H1 (cell line): ENCODE results near the gene STXBP6. TPM values are rescaled to one million over a fixed set of nuclear protein-coding genes. Genes with fewer than 3 reads are reported as not detected.

ENCODE experiments used
- CTCF ChIA-PET: fragments of 300-600 bp; sonication (Branson Sonifier 250); formaldehyde crosslinking; loops from one replicate; lab custom pipeline; 2021; ENCODE audit not compliant: partially characterized antibody; lab: Charles Lee
- POLR2A ChIA-PET: fragments of 300-600 bp; sonication (Branson Sonifier 250); formaldehyde crosslinking; loops from one replicate; lab custom pipeline; 2021; ENCODE audit warnings: inconsistent platforms; ENCODE audit not compliant: partially characterized antibody; lab: Charles Lee
- DNase-seq, 2 experiments: peaks; one replicate each; pipeline versions ENCODE4 v3.0.0 to v3.0.0-alpha.2; 2010 to 2022; ENCODE audit warnings: low spot score in 2 of 2, low read depth in 1 of 2, mixed read lengths in 1 of 2
- FAIRE-seq: peaks from 2 replicates; lab custom pipeline; 2011; peaks lifted over from hg19 to GRCh38; lab: Jason Lieb, UNC
- H2AFZ ChIP-seq: 2 replicates; pipeline ENCODE4 v1.8.1; 2012; ENCODE audit warnings: low read length, inconsistent platforms
- H2AK5ac ChIP-seq: 2 replicates; pipeline ENCODE4 v1.6.1; 2013; ENCODE audit warnings: low read depth, low read length
- H2BK120ac ChIP-seq: replicated peaks from 2 replicates; pipeline ENCODE3; 2013; ENCODE audit warnings: low read depth, low read length, inconsistent platforms
- H2BK12ac ChIP-seq: 2 replicates; pipeline ENCODE4 v1.6.1; 2013; ENCODE audit warnings: low read depth, low read length
- H2BK15ac ChIP-seq: 2 replicates; pipeline ENCODE4 v1.6.1; 2013; ENCODE audit warnings: low read length
- H2BK20ac ChIP-seq: 2 replicates; pipeline ENCODE4 v1.6.1; 2013; ENCODE audit warnings: low read length
- H2BK5ac ChIP-seq: 2 replicates; pipeline ENCODE4 v1.6.1; 2013; ENCODE audit warnings: low read depth, low read length
- H3K14ac ChIP-seq: 2 replicates; pipeline ENCODE4 v1.6.1; 2013; ENCODE audit warnings: inconsistent platforms; ENCODE audit not compliant: insufficient read length
- H3K18ac ChIP-seq: 2 replicates; pipeline ENCODE4 v1.6.1; 2013; ENCODE audit warnings: low read length; ENCODE audit errors: extremely low read depth
- H3K23ac ChIP-seq: 2 replicates; pipeline ENCODE4 v1.6.1; 2013; ENCODE audit warnings: inconsistent platforms; ENCODE audit not compliant: insufficient read length
- H3K23me2 ChIP-seq: 2 replicates; pipeline ENCODE4 v1.6.1; 2013; ENCODE audit warnings: low read depth, low read length
- H3K27ac ChIP-seq: 2 replicates; pipeline ENCODE4 v1.6.1; 2011; ENCODE audit warnings: low read depth, low read length, inconsistent platforms
- H3K27me3 ChIP-seq, 4 experiments: replicated peaks in 1 of 4; 1 replicate in 1 of 4; 2 replicates in 3 of 4; pipeline versions ENCODE4 v1.6.1 to v1.8.1; 2011 to 2013; ENCODE audit warnings: low read length in 3 of 4, mild to moderate bottlenecking in 3 of 4, inconsistent platforms in 2 of 4, mixed read lengths in 2 of 4, moderate library complexity in 1 of 4; ENCODE audit not compliant: control insufficient read depth in 3 of 4, insufficient read depth in 3 of 4; ENCODE audit errors: extremely low read depth in 1 of 4
- H3K36me3 ChIP-seq, 4 experiments: 2 replicates each; pipeline versions ENCODE4 v1.6.1 to v1.8.1; 2011 to 2013; ENCODE audit warnings: mild to moderate bottlenecking in 4 of 4, low read length in 3 of 4, moderate library complexity in 2 of 4, control low read depth in 1 of 4, inconsistent platforms in 1 of 4; ENCODE audit not compliant: insufficient read depth in 4 of 4, control insufficient read depth in 2 of 4
- H3K4ac ChIP-seq: replicated peaks from 2 replicates; pipeline ENCODE3; 2013; ENCODE audit warnings: low read length, low read depth, mixed read lengths, inconsistent platforms; ENCODE audit not compliant: insufficient read length
- H3K4me1 ChIP-seq, 4 experiments: replicated peaks in 1 of 4; 1 replicate in 1 of 4; 2 replicates in 3 of 4; pipeline versions ENCODE4 v1.6.1 to v1.8.1; 2011 to 2013; ENCODE audit warnings: low read length in 3 of 4, inconsistent platforms in 2 of 4, mixed read lengths in 1 of 4; ENCODE audit not compliant: insufficient read depth in 4 of 4, control insufficient read depth in 3 of 4
- H3K4me2 ChIP-seq, 2 experiments: 2 replicates each; pipeline versions ENCODE4 v1.6.1 to v1.8.1; 2011 to 2013; ENCODE audit warnings: low read depth in 2 of 2, low read length in 2 of 2, control low read depth in 1 of 2, inconsistent platforms in 1 of 2, mild to moderate bottlenecking in 1 of 2; ENCODE audit not compliant: insufficient read depth in 1 of 2
- H3K4me3 ChIP-seq, 4 experiments: fragments of 200-600, 300-600 bp in 1 of 4; sonication (generic), shearing (Covaris generic), sonication (Bioruptor Twin) in 1 of 4; 2 replicates each; pipeline versions ENCODE4 v1.5.1 to v1.8.1; 2011 to 2016; ENCODE audit warnings: low read length in 4 of 4, low read depth in 3 of 4, control low read depth in 2 of 4, inconsistent platforms in 2 of 4, mild to moderate bottlenecking in 2 of 4, mixed read lengths in 1 of 4, moderate library complexity in 1 of 4; ENCODE audit not compliant: insufficient read depth in 2 of 4; ENCODE audit errors: extremely low read depth in 1 of 4
- H3K56ac ChIP-seq: replicated peaks from 2 replicates; pipeline ENCODE3; 2013; ENCODE audit warnings: low read depth, mild to moderate bottlenecking, mixed read lengths, low read length, inconsistent platforms; ENCODE audit not compliant: insufficient read length
- H3K79me1 ChIP-seq: 2 replicates; pipeline ENCODE4 v1.6.1; 2013; ENCODE audit warnings: low read depth, low read length, control low read depth
- H3K79me2 ChIP-seq, 2 experiments: 2 replicates each; pipeline versions ENCODE4 v1.6.1 to v1.8.1; 2012 to 2013; ENCODE audit warnings: low read length in 2 of 2, mild to moderate bottlenecking in 2 of 2, inconsistent platforms in 1 of 2; ENCODE audit not compliant: insufficient read depth in 2 of 2, control insufficient read depth in 1 of 2
- H3K9ac ChIP-seq, 4 experiments: replicated peaks in 1 of 4; 1 replicate in 1 of 4; 2 replicates in 3 of 4; pipeline versions ENCODE4 v1.6.1 to v1.8.1; 2011 to 2013; ENCODE audit warnings: low read depth in 3 of 4, low read length in 3 of 4, control low read depth in 2 of 4, mild to moderate bottlenecking in 2 of 4, moderate library complexity in 2 of 4, inconsistent platforms in 1 of 4; ENCODE audit errors: extremely low read depth in 1 of 4
- H3K9me3 ChIP-seq, 2 experiments: 2 replicates each; pipeline versions ENCODE4 v1.6.1 to v1.8.1; 2012 to 2013; ENCODE audit warnings: mild to moderate bottlenecking in 2 of 2, moderate library complexity in 2 of 2, control low read depth in 1 of 2, inconsistent platforms in 1 of 2, low read depth in 1 of 2, low read length in 1 of 2, mixed read lengths in 1 of 2; ENCODE audit not compliant: insufficient read depth in 2 of 2
- H4K20me1 ChIP-seq, 2 experiments: replicated peaks in 1 of 2; 2 replicates each; pipeline versions ENCODE3 to v1.8.1; 2011 to 2013; ENCODE audit warnings: inconsistent platforms in 2 of 2, low read length in 2 of 2, mild to moderate bottlenecking in 1 of 2; ENCODE audit not compliant: insufficient read depth in 2 of 2, control insufficient read depth in 1 of 2
- H4K5ac ChIP-seq: 2 replicates; pipeline ENCODE4 v1.6.1; 2013; ENCODE audit warnings: low read length, low read depth, mixed read lengths, inconsistent platforms; ENCODE audit not compliant: insufficient read length
- H4K8ac ChIP-seq: 2 replicates; pipeline ENCODE4 v1.8.0; 2013; ENCODE audit warnings: mild to moderate bottlenecking, moderate library complexity, low read length, inconsistent platforms; ENCODE audit not compliant: insufficient read depth; ENCODE audit errors: extremely low read depth
- H4K91ac ChIP-seq: replicated peaks from 2 replicates; pipeline ENCODE3; 2013; ENCODE audit warnings: low read length, mixed read lengths, inconsistent platforms; ENCODE audit not compliant: insufficient read length
- BACH1 ChIP-seq: IDR thresholded peaks from 2 replicates; pipeline ENCODE4 v1.6.1; 2012; ENCODE audit warnings: low read length, improper control_type of control experiment
- BCL11A ChIP-seq, 2 experiments: IDR thresholded peaks; one replicate each; pipeline ENCODE4 v1.6.1; 2011; ENCODE audit warnings: low read depth in 2 of 2, low read length in 2 of 2, mild to moderate bottlenecking in 2 of 2
- CBX8 ChIP-seq: fragments of 300-800, 300-1000 bp; sonication (generic); IDR thresholded peaks from 2 replicates; pipeline ENCODE4 v1.7.1; 2016; ENCODE audit warnings: low read depth, low read length, borderline replicate concordance
- CHD2 ChIP-seq: IDR thresholded peaks from 2 replicates; pipeline ENCODE4 v1.6.1; 2012; ENCODE audit warnings: low read length, improper control_type of control experiment
- EP300 ChIP-seq, 2 experiments: IDR thresholded peaks; 1 replicate in 1 of 2; 2 replicates in 1 of 2; pipeline ENCODE4 v1.6.1; 2011 to 2012; ENCODE audit warnings: low read depth in 2 of 2, low read length in 2 of 2, mild to moderate bottlenecking in 2 of 2, borderline replicate concordance in 1 of 2, inconsistent platforms in 1 of 2, moderate library complexity in 1 of 2
- FOSL1 ChIP-seq: IDR thresholded peaks from 2 replicates; pipeline ENCODE4 v1.6.1; 2011; ENCODE audit warnings: mild to moderate bottlenecking, low read depth, low read length, moderate library complexity; ENCODE audit not compliant: insufficient read depth
- HDAC2 ChIP-seq, 2 experiments: fragments of 300-600 bp in 1 of 2; sonication (generic) in 1 of 2; IDR thresholded peaks; 2 replicates each; pipeline ENCODE4 v1.6.1; 2011 to 2012; ENCODE audit warnings: low read depth in 2 of 2, low read length in 2 of 2, mild to moderate bottlenecking in 2 of 2, moderate library complexity in 2 of 2, borderline replicate concordance in 1 of 2, inconsistent platforms in 1 of 2
- JUN ChIP-seq: IDR thresholded peaks from 2 replicates; pipeline ENCODE4 v1.6.1; 2011; ENCODE audit warnings: low read depth, mild to moderate bottlenecking, improper control_type of control experiment, low read length
- POLR2AphosphoS5 ChIP-seq: IDR thresholded peaks from 2 replicates; pipeline ENCODE4 v1.6.1; 2011; ENCODE audit warnings: low read depth, low read length
- POU5F1 ChIP-seq: IDR thresholded peaks from 2 replicates; pipeline ENCODE4 v1.6.1; 2011; ENCODE audit warnings: low read depth, mild to moderate bottlenecking, low read length, moderate library complexity
- SP1 ChIP-seq: IDR thresholded peaks from 2 replicates; pipeline ENCODE4 v1.6.1; 2011; ENCODE audit warnings: low read depth, low read length
- SP2 ChIP-seq: IDR thresholded peaks from 2 replicates; pipeline ENCODE4 v1.6.1; 2012; ENCODE audit warnings: mild to moderate bottlenecking, low read length, inconsistent platforms
- TEAD4 ChIP-seq: IDR thresholded peaks from 2 replicates; pipeline ENCODE4 v1.6.1; 2012; ENCODE audit warnings: low read depth, low read length, inconsistent platforms, mixed read lengths
- ZNF274 ChIP-seq: IDR thresholded peaks from 2 replicates; pipeline ENCODE4 v1.7.0; 2012; ENCODE audit warnings: low read length, borderline replicate concordance; ENCODE audit errors: extremely low read depth
- WGBS, 2 experiments: shearing (Covaris generic) in 1 of 2; methylation state at CpG; one replicate each; pipeline versions ENCODE4 v1.1.6 to v1.1.7; 2013 to 2015; ENCODE audit warnings: low lambda C conversion rate in 2 of 2, mixed read lengths in 2 of 2, inconsistent platforms in 1 of 2, low coverage in 1 of 2, missing lambda C conversion rate in 1 of 2; ENCODE audit not compliant: insufficient replicate concordance in 2 of 2, insufficient coverage in 1 of 2, insufficient read length in 1 of 2; ENCODE audit errors: extremely low coverage in 1 of 2, missing lambda C conversion rate in 1 of 2; 5-methylcytosine and 5-hydroxymethylcytosine counted together
- polyA plus RNA-seq, 7 experiments: library from polyadenylated mRNA; depleted of rRNA in 3 of 7; stranded (reverse) in 5 of 7; unstranded in 2 of 7; fragments of >200 nt in 5 of 7; fragments of 200-250 nt in 2 of 7; gene quantifications; 1 replicate in 5 of 7; 2 replicates in 1 of 7; 4 replicates in 1 of 7; pipeline versions ENCODE4 v1.2.1 to v1.2.3, GENCODE V29; 2011 to 2013; ENCODE audit warnings: missing spikeins in 2 of 7, mixed read lengths in 2 of 7
- total RNA-seq: library from RNA; stranded (reverse); fragmentation: NEBNext Ultra II Directional; extraction: Animal tissue kit (Norgen Biotek cat#: 25700); gene quantifications from 2 replicates; pipeline ENCODE4 v1.2.1, GENCODE V29; 2021

Gene STXBP6
- total and polyA plus RNA-seq, 2 of the 8 experiments (the other 6 are each of a cell fraction or from before 2014, with no cell fraction given) = 9.4 to 18.1 TPM

GRCh38 chr14:24924544-24924943 is 125.4 kb downstream of the STXBP6 start:
- Histone ChIP-seq H2BK120ac (no peak overlapping the region), H3K9ac (no peak overlapping the region), H2AK5ac (no peak overlapping the region), H2BK20ac (no peak overlapping the region), H3K27ac (no peak overlapping the region), H3K79me1 (no peaks in the 10 kb centered on the region), H2BK15ac (no peak overlapping the region), H3K9me3 (no peaks in the 10 kb centered on the region), H2BK12ac (no peak overlapping the region; the same call in 1 of the 2 replicates), H4K20me1 (no peaks in the 10 kb centered on the region), H3K23ac (no peak overlapping the region), H3K18ac (peak overlapping the region; percentile 62; the same call in 1 of the 2 replicates), H2BK5ac (no peak overlapping the region), H3K4ac (peak overlapping the region; percentile 94), H4K5ac (no peak overlapping the region), H3K4me1 (peaks cover 0 to 3% (median 0%) of the 10 kb centered on the region in 4 experiments; a peak in 4 of 7 replicates)
- no peak for DNase-seq
- POLR2A ChIA-PET = interaction anchor here (1.1 kb wide), 1 partner anchor 38 kb away, joined by 3 read pairs; no protein-coding TSS in a partner anchor
- WGBS, 2 experiments = 87% methylated on average over 3 of the region's 3 CpGs; no CpG with 5 or more reads in 1 of the 2 experiments
- no peak for TF ChIP-seq SP1
- no peak for TF ChIP-seq EP300 (IDR thresholded peaks at IDR 0.05; ENCODE audit: borderline replicate concordance in 1 of 2, low read depth in 2 of 2, low read length in 2 of 2)
- no peak for TF ChIP-seq TEAD4
- no peak for TF ChIP-seq HDAC2 (IDR thresholded peaks at IDR 0.05; ENCODE audit: borderline replicate concordance in 1 of 2, low read depth in 2 of 2, low read length in 2 of 2)
- TF ChIP-seq POLR2AphosphoS5 = no peak
- TF ChIP-seq CBX8 = no peak
- no peak for TF ChIP-seq BACH1
- no peak for TF ChIP-seq JUN
- no peak for TF ChIP-seq POU5F1
- no peak for TF ChIP-seq FOSL1
- TF ChIP-seq CHD2 = no peak
- TF ChIP-seq ZNF274 = no peak
- TF ChIP-seq SP2 = no peak
- no peak for TF ChIP-seq BCL11A (IDR thresholded peaks at IDR 0.05; ENCODE audit: low read depth in 2 of 2, low read length in 2 of 2)
- TF ChIP-seq, all 59 proteins: peak for 0
- Histone ChIP-seq H3K23me2 (no peaks in the 10 kb centered on the region), H3K4me3 (no peak overlapping the region), H3K4me2 (no peak overlapping the region), H3K36me3 (no peaks in the 10 kb centered on the region), H4K8ac (no peak overlapping the region), H2AFZ (no peak overlapping the region), H3K14ac (no peak overlapping the region), H4K91ac (no peak overlapping the region), H3K79me2 (no peaks in the 10 kb centered on the region), H3K27me3 (no peaks in the 10 kb centered on the region), H3K56ac (no peak overlapping the region)
- CTCF ChIA-PET = interaction anchor here (1.5 kb wide), 1 partner anchor 118 kb away, joined by 3 read pairs; no protein-coding TSS in a partner anchor
- no peak for FAIRE-seq
